HG02981 (cell line): ENCODE data around the gene CYP46A1.
A peak's percentile ranks its signal among the peaks of the same experiment; 100 is the strongest.

Source experiments
- ATAC-seq: cut with Tn5 transposase; IDR thresholded peaks from one replicate; pipeline ENCODE4 v1.9.1; 2021; ENCODE audit warnings: mild to moderate bottlenecking, moderate library complexity; ENCODE audit not compliant: unreplicated experiment

CYP46A1 gene

DNA sequence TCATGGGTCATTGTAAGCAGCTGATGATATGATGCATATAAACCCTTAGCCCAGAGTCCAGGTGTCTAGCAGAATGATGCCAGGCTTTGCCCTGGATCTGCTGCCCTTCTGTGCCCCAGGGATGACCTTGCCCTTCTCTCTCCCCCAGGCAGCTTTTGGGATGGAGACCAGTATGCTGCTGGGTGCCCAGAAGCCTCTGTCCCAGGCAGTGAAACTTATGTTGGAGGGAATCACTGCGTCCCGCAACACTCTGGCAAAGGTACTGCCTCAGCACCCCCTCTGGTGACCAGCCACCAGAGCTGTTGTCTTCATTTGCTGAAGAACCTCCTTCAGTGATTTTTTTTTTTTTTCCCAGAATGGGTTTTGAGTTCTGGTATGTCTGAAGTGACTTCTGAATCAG is 23.3 kb downstream of the CYP46A1 start:
- ATAC-seq: no peak

DNA sequence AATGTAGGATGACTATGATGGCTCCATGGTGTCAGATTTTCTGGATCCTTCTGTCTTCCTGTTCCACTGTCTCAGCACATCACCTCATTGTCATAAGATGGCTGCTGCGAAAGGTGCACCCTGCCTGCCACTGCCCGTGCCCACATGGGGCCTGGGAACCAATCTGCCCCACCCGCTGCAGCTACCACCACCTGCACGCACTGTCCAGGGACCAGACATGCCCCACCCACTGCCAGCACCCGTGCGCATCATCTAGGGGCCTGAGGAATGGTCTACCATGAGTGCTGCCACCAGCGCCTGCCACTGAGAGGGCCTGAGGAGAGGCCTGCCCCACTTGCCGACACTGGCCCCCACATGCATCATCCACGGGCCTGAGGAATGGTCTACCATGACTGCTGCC is 23.8 kb downstream of the CYP46A1 start:
- ATAC-seq: no peak

DNA sequence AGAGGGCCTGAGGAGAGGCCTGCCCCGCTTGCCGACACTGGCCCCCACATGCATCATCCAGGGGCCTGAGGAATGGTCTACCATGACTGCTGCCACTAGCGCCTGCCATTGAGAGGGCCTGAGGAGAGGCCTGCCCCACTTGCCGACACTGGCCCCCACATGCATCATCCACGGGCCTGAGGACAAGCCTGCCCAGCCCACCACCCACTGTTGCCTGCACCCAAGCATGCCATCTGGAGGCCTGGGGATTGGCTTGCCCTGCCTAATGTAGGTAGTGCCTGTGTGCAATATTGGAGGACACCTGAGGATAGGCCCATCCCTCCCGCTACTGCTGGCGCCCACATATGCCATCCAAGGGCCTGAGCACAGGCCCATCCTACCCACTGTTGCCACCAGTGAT is 24.4 kb downstream of the CYP46A1 start:
- ATAC-seq: no peak

DNA sequence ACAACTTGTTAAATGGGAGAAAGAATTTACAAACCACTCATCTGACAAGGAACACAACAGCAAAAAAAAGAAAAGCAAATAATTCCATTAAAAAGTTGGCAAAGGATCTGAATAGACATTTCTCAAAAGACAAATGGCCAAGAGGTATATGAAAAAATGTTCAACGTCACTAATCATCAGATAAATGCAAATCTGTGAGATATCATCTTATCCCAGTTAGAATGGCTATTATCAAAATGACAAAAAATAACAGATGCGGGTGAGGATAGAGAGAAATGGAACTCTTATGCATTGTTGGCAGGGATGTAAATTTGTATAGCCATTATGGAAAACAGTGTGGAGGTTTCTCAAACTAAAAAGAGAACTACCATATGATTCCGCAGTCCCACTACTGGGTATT is 29.9 kb downstream of the CYP46A1 start:
- no peak for ATAC-seq

DNA sequence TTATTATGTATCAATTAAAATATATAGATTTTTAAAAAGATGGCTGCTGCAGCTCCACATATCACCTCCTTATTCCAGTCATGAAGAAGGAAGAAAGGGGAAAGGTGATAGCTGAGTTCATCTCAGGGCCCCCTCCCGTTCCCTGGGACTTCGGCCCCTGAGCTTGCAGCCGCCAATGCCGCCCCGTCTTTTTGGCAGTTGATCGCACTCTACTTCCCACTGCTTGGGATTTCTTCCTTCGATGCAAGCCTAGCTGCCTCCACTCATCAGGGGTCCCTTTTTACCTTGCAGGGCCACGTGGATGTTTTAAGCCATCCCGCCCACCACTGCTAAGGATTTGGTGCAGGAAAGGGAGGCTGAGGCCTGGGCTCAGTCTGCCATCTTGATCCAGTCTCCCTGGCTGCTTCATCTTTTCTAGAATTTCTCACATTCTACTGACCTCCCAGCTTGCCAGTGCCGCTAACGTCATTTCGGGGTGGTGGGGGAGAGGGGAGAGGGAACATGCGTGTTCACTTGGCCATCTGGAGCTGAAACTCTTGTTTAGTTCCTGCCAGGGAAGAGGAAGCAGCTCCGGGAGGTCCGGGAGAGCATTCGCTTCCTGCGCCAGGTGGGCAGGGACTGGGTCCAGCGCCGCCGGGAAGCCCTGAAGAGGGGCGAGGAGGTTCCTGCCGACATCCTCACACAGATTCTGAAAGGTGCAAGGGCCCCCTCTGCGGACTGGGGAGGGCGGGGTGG is 31.3 kb downstream of the CYP46A1 start:
- ATAC-seq: no peak

DNA sequence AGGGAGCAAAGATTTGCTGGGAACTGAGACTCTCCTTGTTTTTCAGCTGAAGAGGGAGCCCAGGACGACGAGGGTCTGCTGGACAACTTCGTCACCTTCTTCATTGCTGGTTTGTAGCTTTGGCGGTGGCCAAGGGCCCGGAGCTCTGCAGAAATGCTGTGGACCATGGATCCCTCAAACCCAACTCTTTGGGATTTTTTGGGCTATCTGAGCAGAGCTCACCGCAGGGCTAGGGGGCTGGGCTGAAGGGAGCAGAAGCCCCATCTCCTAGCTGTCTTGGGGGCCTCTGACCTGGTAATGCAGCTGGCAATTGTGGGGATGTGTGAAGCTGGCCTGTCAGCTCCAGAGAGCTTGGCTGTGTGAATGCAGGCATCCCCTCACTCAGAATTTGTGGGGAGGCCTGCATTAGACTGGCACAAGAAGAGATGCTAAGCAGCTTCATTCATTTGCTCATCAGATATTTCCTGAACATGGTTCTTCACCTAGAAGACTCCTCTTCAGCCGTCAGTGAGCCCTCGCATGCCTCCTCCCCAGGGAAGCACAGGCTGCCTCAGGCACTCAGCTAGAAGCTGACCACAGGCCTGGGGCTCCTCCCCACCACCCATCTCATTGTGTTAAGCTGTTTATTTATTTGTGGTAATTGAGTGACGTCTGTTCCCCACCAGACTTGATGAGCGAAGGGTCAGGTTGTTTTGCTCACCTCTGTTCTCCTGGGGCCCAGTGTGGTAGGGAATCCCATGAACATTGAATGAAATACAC is 32.2 kb downstream of the CYP46A1 start:
- ATAC-seq: no peak

DNA sequence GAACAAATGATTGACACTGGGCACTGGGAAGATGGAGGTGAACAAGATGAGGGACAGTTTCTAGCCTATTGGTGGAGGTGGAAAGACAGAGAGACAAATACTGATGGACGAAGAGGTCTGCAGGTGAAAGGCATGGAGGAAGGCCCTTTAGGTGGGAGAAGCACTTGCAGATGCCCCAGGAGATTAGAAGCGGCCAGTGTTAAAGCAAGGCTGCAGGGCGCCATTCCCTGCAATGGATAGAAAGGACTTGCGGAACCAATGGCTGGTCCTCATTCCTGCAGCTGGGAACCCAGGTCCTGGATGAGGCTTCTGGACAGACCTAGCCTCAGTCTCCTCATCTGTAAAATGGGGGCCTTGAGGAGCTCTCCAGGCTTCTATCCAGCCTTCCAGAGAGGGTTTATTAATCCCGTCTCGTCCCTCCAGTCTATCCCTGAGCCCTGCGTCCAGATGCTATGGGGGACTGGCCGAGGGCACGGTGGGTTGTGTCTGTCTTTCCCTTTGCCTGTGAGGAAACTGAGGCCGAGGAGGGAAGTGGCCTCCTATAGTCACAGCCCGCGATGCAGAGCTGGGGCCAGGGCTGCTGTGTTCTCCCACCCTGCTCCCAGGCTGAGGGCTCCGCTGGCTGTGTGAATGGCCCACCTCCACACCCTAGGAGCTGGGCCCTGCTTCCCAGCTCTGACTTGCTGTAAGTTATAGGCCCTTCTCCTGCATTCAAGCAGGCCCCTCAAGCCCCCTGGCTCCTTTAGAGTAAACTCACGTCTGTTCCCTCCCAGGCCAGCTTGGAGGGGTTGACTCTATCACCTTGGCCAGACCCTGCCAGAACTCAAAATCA is 33.0 kb downstream of the CYP46A1 start:
- ATAC-seq: no peak

DNA sequence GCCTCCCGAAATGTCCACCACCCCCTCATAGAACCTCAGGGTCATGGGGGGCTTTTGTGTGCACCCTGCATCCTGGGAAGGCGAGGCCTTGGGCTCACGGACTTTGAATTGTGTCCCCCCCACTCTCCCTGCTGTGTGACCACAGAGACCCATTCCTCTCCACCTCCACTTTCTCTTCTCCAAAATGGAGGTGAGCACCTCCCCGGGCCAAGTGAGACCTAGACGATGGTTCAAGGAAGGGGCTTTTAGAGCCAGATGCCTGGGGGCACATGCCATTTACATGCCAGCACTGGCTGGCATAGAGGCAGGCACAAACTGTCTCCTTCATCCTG is 33.5 kb downstream of the CYP46A1 start:
- ATAC-seq: no peak

DNA sequence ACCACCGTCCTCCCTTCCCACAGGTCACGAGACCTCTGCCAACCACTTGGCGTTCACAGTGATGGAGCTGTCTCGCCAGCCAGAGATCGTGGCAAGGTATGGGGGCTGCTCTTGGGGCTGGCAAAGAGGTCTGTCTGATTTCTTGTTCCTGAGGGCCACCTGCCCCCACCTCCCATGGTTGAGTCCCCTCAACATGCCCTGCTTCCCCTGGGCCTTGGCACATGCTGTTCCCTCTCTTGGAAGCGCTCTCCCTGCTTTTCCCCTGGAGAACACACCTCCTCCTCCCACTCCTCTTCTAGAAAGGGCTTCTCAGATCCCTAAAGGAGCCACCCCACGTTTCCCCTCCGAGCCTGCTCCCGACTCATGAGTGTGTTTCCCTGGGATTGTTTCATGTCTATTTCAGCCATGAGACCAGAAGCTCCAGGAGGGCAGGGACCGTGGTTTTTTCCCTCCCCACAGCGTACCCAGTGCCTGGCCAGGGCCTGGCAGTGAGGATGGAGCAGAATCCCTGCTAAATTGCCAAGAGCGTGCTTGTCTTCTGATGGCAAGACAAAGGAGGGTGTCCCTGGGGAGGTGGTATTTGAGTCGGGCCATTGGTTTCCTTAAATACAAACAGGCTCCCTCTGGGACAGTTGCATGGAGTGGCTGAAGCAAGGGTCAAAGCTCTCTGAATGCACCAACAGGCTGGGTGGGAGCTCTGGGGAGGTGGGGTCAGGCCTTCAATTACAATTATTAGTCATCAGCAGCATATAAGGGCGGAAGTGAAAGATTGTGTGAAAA is 34.1 kb downstream of the CYP46A1 start:
- ATAC-seq: peak; percentile 57

DNA sequence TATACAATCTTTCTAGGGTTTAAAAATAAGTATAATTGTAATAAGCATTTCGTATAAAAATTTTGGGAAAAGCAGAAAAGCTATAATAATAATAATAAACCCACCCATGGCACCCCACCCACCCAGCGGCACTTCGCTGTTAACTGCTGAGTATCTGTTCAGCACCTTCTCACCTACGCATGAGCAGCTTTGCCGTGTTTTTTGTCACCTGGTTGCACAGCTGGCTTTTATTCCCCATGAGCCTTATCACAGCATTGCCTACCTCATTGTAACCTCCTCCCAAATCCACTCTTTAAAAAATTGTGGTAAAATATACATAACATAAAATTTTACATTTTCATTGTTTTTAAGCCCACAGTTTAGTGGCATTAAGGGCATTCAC is 34.7 kb downstream of the CYP46A1 start:
- no peak for ATAC-seq

DNA sequence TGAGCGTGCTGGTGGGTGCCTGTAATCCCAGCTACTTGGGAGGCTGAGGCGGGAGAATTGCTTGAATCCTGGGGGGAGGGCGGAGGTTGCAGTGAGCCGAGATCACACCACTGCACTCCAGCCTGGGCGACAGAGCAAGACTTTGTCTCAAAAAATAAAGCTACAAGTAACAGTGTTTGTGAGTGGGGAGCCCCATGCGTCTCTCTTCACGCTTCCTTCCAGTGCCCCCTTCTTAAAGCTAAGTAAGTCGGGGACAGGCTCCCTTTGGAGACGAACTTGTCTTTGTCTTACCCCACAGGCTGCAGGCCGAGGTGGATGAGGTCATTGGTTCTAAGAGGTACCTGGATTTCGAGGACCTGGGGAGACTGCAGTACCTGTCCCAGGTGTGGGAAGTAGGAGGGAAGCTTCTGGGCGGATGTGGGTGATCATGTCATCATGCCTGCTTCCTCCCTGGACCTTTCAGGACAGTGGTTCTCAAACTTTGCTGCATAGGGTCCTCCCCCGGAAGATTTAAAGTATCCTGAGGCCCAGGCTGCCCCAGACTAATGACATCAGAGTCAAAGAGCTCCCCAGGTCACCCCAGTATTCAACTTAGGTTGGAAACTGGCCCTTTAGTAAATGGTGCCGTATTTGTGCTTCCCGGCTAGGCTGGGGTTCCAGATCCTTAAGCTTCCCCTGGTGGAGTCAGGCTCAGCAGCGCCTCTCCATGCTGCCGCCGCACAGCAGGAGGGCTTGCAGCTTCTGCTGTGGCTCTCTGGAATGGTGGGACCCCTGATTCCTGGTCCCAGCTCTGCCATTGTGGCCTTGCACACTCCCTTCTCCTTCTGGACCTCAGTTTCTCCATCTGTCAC is 37.1 kb downstream of the CYP46A1 start:
- ATAC-seq: no peak

DNA sequence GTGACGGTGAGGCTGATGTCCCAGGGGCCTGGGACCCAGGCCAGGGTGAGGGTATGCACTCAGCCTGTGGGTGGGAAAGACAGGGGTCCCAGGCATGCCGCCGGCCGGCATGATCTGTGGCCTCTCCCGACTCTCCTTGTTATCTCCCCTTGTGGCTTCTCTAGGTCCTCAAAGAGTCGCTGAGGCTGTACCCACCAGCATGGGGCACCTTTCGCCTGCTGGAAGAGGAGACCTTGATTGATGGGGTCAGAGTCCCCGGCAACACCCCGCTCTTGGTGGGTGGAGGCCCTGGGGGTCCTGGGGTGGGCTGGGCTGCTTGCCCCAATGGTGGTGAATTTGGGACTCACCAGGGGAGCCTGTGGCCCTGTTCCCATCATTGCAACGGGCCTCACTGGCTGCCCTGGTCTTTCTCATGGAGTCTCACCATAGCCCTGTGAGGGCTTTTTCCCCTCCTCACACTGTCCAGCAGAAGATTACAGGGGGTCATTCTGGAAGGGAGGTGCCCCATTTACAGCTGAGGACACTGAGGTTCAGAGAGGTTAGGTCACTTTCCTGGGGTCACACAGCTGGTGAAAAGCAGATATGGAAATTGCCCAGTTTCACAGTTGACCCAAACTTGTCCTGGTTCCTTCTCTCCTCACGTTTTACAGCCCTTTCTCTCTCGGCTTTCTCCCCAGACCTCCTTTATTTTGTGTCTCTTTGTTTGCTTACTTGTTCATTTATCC is 37.9 kb downstream of the CYP46A1 start:
- no peak for ATAC-seq

DNA sequence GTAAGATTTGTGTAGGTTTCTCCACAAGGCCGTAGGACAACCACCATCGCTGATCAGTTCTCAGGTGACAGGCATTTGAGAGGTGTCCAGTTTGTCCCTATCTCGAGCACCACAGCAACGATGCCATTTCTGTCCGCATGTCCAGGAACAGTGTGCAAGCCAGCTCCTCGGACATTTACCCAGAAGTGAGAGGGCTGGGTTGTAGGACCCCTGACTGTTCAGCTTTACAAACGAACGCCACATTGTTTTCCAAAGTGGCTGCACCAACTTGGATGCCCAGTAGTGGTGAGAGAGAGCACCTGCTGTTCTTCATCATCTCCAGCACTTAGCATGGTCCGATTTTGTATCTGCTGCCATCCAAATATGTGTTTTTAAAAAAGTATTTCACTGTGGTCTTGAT is 38.6 kb downstream of the CYP46A1 start:
- no peak for ATAC-seq

DNA sequence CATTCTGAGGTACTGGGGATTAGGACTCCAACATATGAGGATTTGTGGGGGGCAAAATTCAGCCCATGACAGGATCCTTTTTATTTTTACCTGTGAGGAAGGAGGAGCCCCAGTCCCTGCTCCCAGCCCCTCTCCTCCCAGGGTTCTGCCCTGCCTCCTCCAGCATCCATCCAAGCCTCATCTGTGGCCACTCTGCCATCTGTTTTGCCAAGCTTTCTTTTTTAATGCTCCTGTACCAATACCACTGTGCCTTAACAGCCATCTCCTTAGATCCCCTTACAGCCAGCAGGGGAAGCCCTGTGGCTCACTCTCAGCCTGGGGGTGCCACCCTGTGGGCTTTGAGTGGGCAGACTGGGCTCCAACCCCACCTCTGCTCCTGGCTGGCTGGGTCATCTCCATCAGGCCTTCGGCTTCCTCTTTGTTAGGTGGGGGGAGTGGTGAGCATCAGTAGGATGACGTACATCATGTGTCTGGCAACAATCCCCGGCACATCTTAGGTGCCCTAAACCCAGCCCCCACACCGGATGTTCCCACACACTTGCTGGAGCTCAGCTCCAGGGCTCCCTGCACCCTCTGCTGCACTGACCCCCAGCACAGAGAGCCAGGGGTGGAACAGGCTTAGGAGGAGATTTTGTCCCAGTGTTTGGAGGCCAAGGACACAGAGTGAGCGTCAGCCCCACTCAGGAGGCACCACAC is 40.2 kb downstream of the CYP46A1 start:
- ATAC-seq: no peak

DNA sequence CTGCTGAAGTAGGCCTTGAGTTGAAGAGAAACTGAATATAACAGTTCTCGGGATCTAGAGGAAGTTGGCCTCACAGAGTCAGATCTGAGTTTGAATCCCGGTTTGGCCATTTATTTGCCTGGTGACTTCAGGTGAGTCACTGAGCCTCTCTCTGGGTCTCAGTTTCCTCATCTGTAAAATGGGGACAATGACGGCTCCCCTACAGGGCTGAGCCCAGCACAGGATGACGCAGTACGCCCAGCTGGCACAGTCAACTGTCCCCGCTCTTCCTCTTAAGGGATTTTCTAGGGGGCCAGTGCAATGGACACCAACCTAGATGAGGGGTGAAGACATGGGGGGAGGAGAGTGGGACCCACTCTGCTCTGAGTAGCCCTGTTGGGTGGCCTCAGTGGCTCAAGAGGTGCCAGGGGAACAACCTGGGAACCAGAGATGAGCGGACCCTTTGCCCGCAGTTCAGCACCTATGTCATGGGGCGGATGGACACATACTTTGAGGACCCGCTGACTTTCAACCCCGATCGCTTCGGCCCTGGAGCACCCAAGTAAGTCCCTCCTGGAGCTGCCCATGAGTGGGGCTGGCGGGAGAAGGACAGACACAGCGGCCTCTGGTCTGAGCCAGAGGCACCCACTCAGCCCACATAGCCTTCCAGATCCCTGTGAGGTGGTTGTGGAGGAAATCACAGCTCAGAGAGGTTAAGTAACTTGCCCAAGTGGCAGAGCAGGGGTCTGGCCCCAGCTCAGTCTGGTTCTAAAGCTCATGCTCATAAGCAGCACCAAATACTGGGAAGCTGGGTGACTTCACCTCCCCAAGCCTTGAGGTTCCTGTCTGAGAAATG is 41.1 kb downstream of the CYP46A1 start:
- ATAC-seq: no peak

DNA sequence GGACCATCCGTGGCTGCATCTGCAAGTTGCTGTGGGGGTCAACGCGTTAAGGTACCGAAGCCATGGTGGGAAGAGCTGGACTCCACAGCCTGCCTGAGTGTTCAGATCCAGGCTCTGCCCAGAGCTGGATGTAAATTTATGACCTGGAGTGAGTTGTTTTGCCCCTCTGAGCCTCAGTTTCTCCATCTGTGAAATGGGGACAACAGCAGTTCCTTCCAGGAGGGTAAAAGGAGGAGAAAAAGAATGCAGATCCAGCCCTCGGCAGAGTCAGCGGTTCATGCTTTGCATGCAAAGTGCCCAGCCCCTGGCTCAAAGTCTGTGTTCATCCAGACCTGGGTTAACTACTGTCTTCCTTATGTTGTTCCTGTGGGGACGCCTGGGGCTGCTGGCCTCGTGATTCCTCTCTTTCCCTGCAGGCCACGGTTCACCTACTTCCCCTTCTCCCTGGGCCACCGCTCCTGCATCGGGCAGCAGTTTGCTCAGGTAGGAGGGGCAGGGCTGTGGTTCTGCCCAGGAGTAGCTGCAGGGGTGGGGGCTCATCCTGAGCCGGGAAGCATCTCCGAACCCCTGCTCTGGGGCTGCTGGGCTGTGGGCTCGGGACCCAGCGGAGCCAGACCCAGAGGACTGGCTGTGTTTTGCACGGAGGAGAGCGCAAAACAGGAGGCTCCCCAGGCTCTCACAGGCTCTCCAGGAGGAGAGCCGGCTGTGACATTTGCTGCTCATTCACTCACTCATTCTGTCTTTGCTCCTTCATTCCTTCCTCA is 41.9 kb downstream of the CYP46A1 start:
- no peak for ATAC-seq

DNA sequence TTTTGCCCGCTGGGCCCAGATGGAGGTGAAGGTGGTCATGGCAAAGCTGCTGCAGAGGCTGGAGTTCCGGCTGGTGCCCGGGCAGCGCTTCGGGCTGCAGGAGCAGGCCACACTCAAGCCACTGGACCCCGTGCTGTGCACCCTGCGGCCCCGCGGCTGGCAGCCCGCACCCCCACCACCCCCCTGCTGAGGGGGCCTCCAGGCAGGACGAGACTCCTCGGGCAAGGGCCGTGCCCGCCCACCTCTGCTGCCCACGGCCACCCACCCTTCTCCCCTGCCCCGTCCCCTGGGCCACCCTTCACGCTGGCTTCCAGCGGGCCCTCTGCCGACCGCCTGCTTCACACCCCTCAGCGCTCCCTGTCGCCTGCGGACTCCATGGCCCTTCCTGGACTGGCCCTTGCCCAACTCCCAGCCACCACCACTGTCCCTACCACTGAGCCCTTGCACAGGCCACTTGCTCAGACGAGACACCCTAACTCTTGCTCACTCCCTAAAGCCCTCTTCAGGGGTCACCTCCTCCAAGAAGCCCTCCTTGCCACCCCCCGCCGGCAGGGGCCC is 42.5 kb downstream of the CYP46A1 start:
- ATAC-seq: no peak
